Nephron (organoid): ENCODE measurements around the gene SH2D5.

Experiments
- H3K27ac Mint-ChIP-seq, 3 experiments: 2 replicates each; pipeline ENCODE4 v1.8.0; 2020; ENCODE audit warnings: mixed read lengths in 3 of 3, mild to moderate bottlenecking in 2 of 3, moderate library complexity in 1 of 3
- H3K27me3 Mint-ChIP-seq: 2 replicates; pipeline ENCODE4 v1.8.0; 2021; ENCODE audit warnings: low read depth, mild to moderate bottlenecking, moderate library complexity, mixed read lengths
- H3K36me3 Mint-ChIP-seq: 2 replicates; pipeline ENCODE4 v1.8.0; 2020; ENCODE audit warnings: low read depth, mixed read lengths
- H3K4me1 Mint-ChIP-seq: 2 replicates; pipeline ENCODE4 v1.8.0; 2020; ENCODE audit warnings: mixed read lengths
- H3K4me3 Mint-ChIP-seq, 3 experiments: 2 replicates each; pipeline ENCODE4 v1.8.0; 2020; ENCODE audit warnings: mild to moderate bottlenecking in 3 of 3, mixed read lengths in 3 of 3, moderate library complexity in 2 of 3
- H3K9me3 Mint-ChIP-seq: 2 replicates; pipeline ENCODE4 v1.8.0; 2020; ENCODE audit warnings: mixed read lengths
- CTCF ChIP-seq, 3 experiments: fragments of 200-600 bp; sonication (generic); IDR thresholded peaks; one replicate each; pipeline ENCODE4 v1.5.0; 2021; ENCODE audit warnings: antibody characterized with exemption in 3 of 3; ENCODE audit not compliant: unreplicated experiment in 3 of 3

Gene SH2D5

GRCh38 chr1:20730690-20731056, 1.8 kb downstream of the SH2D5 start:
- Mint-ChIP-seq H3K27ac (no peak overlapping the region), H3K36me3 (no peaks in the 10 kb centered on the region), H3K9me3 (no peaks in the 10 kb centered on the region), H3K4me3 (peak overlapping the region; percentile 57 to 75 (median 75)), H3K27me3 (peaks cover 64% of the 10 kb centered on the region), H3K4me1 (peaks cover 9% of the 10 kb centered on the region)
- no peak for TF ChIP-seq CTCF (IDR thresholded peaks at IDR 0.05; ENCODE audit: unreplicated experiment in 3 of 3)

GRCh38 chr1:20729990-20730689, 2.4 kb downstream of the SH2D5 start:
- no peaks in the 10 kb centered on the region for H3K9me3 Mint-ChIP-seq
- H3K27me3 Mint-ChIP-seq = peaks cover 67% of the 10 kb centered on the region
- no peaks in the 10 kb centered on the region for H3K36me3 Mint-ChIP-seq
- H3K4me3 Mint-ChIP-seq = peak overlapping the region; percentile 75 to 78 (median 75)
- no peak for TF ChIP-seq CTCF (IDR thresholded peaks at IDR 0.05; ENCODE audit: unreplicated experiment in 3 of 3)
- H3K27ac Mint-ChIP-seq = no peak overlapping the region
- peaks cover 9% of the 10 kb centered on the region for H3K4me1 Mint-ChIP-seq

- TF ChIP-seq CTCF (IDR thresholded peaks at IDR 0.05; ENCODE audit: unreplicated experiment in 3 of 3) = no peak
- no peak overlapping the region for H3K27ac Mint-ChIP-seq
- peaks cover 70% of the 10 kb centered on the region for H3K27me3 Mint-ChIP-seq
- H3K4me1 Mint-ChIP-seq = peaks cover 9% of the 10 kb centered on the region
- no peaks in the 10 kb centered on the region for H3K9me3 Mint-ChIP-seq
- H3K36me3 Mint-ChIP-seq = no peaks in the 10 kb centered on the region
- H3K4me3 Mint-ChIP-seq = peak overlapping the region; percentile 48 to 78 (median 75)
Measured at GRCh38 chr1:20729155-20729931, 3.2 kb downstream of the SH2D5 start.

- no peak overlapping the region for H3K27ac Mint-ChIP-seq
Measured at GRCh38 chr1:20728371-20729154, 3.9 kb downstream of the SH2D5 start.

GRCh38 chr1:20727746-20728316, 4.7 kb downstream of the SH2D5 start:
- Mint-ChIP-seq H3K4me3 (peak overlapping the region in 1 of 3 experiments; percentile 5), H3K9me3 (no peaks in the 10 kb centered on the region), H3K4me1 (peaks cover 4% of the 10 kb centered on the region), H3K36me3 (no peaks in the 10 kb centered on the region), H3K27me3 (peaks cover 58% of the 10 kb centered on the region), H3K27ac (no peak overlapping the region)
- no peak for TF ChIP-seq CTCF (IDR thresholded peaks at IDR 0.05; ENCODE audit: unreplicated experiment in 3 of 3)

More at GRCh38 chr1:20728371-20729154, 3.9 kb downstream of the SH2D5 start:
- Mint-ChIP-seq H3K4me3 (peak overlapping the region in 1 of 3 experiments; percentile 5), H3K36me3 (no peaks in the 10 kb centered on the region), H3K9me3 (no peaks in the 10 kb centered on the region), H3K27me3 (peaks cover 65% of the 10 kb centered on the region), H3K4me1 (peaks cover 9% of the 10 kb centered on the region)
- no peak for TF ChIP-seq CTCF (IDR thresholded peaks at IDR 0.05; ENCODE audit: unreplicated experiment in 3 of 3)
